Calu3 (cell line): Measurements from ENCODE around the gene BCO1. TPM values are rescaled to one million over a fixed set of nuclear protein-coding genes. Genes with fewer than 3 reads are reported as not detected.

Source experiments
- BruUV-seq: library from RNA; stranded (reverse); fragments of 400-500 nt; replicated peaks from 2 replicates; lab custom pipeline; 2021; lab: Mats Ljungman, UMichigan
- CTCF ChIA-PET: fragments of 300-600 bp; sonication (Branson Sonifier 250); formaldehyde crosslinking; loops from one replicate; lab custom pipeline; 2022; ENCODE audit warnings: antibody characterized with exemption; lab: Charles Lee
- DNase-seq: peaks from one replicate; pipeline ENCODE4 v3.0.0; 2022
- H3K27ac Mint-ChIP-seq: one replicate; pipeline ENCODE4 v1.8.0; 2022; ENCODE audit warnings: mixed read lengths; ENCODE audit not compliant: unreplicated experiment
- H3K27me3 Mint-ChIP-seq: one replicate; pipeline ENCODE4 v1.8.0; 2022; ENCODE audit warnings: mixed read lengths; ENCODE audit not compliant: unreplicated experiment
- H3K36me3 Mint-ChIP-seq: one replicate; pipeline ENCODE4 v1.8.0; 2022; ENCODE audit warnings: mild to moderate bottlenecking, moderate library complexity, mixed read lengths; ENCODE audit not compliant: insufficient read depth, unreplicated experiment
- H3K4me1 Mint-ChIP-seq: one replicate; pipeline ENCODE4 v1.8.0; 2022; ENCODE audit warnings: mild to moderate bottlenecking, low read depth, mixed read lengths; ENCODE audit not compliant: unreplicated experiment
- H3K4me3 Mint-ChIP-seq: one replicate; pipeline ENCODE4 v1.8.0; 2022; ENCODE audit warnings: mild to moderate bottlenecking, low read depth, moderate library complexity, mixed read lengths; ENCODE audit not compliant: unreplicated experiment
- H3K9me3 Mint-ChIP-seq: one replicate; pipeline ENCODE4 v1.8.0; 2022; ENCODE audit warnings: low read depth, mixed read lengths; ENCODE audit not compliant: unreplicated experiment
- intact Hi-C: fragments of 100-400 bp; cut with micrococcal nuclease; formaldehyde crosslinking; loops from one replicate; pipeline ENCODE4 v1.10.0; 2022; ENCODE audit not compliant: unreplicated experiment
- total RNA-seq: library from RNA; stranded (reverse); gene quantifications from 2 replicates; pipeline ENCODE4 v1.2.3, GENCODE V29; 2022
- TF ChIP-seq, protein P1 (sequence below): fragments of 200-600 bp; IDR thresholded peaks from one replicate; pipeline ENCODE4 v1.8.0; 2022; ENCODE audit warnings: antibody characterized with exemption; ENCODE audit not compliant: unreplicated experiment

Gene BCO1
- total RNA-seq, 1 experiment from 2014 or later, result 6.6 TPM

- Mint-ChIP-seq H3K4me1 (peaks cover under 1% of the 10 kb centered on the region), H3K27me3 (no peaks in the 10 kb centered on the region), H3K4me3 (no peak overlapping the region), H3K27ac (no peak overlapping the region), H3K36me3 (no peaks in the 10 kb centered on the region), H3K9me3 (peaks cover 3% of the 10 kb centered on the region)
- intact Hi-C loops, result loop anchor here (5.0 to 10.0 kb wide), 2 partner anchors 56 to 104 kb away; no protein-coding TSS in a partner anchor
- peak; percentile 58 for DNase-seq
- TF ChIP-seq, protein P1, sequence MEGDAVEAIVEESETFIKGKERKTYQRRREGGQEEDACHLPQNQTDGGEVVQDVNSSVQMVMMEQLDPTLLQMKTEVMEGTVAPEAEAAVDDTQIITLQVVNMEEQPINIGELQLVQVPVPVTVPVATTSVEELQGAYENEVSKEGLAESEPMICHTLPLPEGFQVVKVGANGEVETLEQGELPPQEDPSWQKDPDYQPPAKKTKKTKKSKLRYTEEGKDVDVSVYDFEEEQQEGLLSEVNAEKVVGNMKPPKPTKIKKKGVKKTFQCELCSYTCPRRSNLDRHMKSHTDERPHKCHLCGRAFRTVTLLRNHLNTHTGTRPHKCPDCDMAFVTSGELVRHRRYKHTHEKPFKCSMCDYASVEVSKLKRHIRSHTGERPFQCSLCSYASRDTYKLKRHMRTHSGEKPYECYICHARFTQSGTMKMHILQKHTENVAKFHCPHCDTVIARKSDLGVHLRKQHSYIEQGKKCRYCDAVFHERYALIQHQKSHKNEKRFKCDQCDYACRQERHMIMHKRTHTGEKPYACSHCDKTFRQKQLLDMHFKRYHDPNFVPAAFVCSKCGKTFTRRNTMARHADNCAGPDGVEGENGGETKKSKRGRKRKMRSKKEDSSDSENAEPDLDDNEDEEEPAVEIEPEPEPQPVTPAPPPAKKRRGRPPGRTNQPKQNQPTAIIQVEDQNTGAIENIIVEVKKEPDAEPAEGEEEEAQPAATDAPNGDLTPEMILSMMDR, result peak; percentile 81
- CTCF ChIA-PET, result interaction anchor here (0.6 to 1.9 kb wide), 4 partner anchors 13 to 53 kb away, joined by 3 to 6 read pairs (median 4); partner anchors contain the start of genes BCO1 and GAN
- BruUV-seq, result no TSS peak
These were observed 22.7 kb downstream of the BCO1 start for GRCh38 chr16:81261049-81261648.

GRCh38 chr16:81263470-81264220, 25.2 kb downstream of the BCO1 start:
- Mint-ChIP-seq H3K4me1 (peaks cover 13% of the 10 kb centered on the region), H3K27me3 (no peaks in the 10 kb centered on the region), H3K4me3 (no peak overlapping the region), H3K36me3 (peaks cover 4% of the 10 kb centered on the region), H3K9me3 (peaks cover 3% of the 10 kb centered on the region), H3K27ac (no peak overlapping the region)
- no peak for DNase-seq
- CTCF ChIA-PET, result interaction anchor here (0.5 to 1.0 kb wide), 6 partner anchors 9 to 458 kb away, joined by 3 to 10 read pairs (median 3); no protein-coding TSS in a partner anchor
- no TSS peak for BruUV-seq
- intact Hi-C loops, result loop anchor here (5.0 to 10.0 kb wide), 2 partner anchors 54 to 101 kb away; no protein-coding TSS in a partner anchor
- TF ChIP-seq, protein P1, result no peak

DNA sequence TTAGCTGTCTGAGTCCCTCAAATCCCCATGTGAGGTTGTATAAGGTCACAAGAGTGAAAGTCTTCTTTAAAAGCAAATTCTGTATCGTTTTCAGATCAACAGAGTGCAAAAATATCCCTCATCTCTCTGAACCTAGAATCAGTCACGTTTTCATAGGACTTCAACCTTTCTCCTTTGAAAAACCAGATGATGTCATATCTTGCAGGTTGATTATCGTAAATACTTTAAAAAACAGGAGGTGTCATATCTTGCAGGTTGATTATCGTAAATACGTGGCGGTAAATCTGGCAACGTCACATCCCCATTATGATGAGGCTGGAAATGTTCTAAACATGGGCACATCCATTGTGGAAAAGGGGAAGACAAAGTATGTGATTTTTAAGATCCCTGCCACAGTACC, 25.9 kb downstream of the BCO1 start:
- CTCF ChIA-PET, result interaction anchor here (0.6 to 1.0 kb wide), 2 partner anchors 10 to 166 kb away, joined by 3 to 4 read pairs; no protein-coding TSS in a partner anchor
- H3K4me1 Mint-ChIP-seq, result peaks cover 13% of the 10 kb centered on the region
- no TSS peak for BruUV-seq

GRCh38 chr16:81265052-81265451, 26.6 kb downstream of the BCO1 start:
- intact Hi-C loops, result loop anchor here (10.0 kb wide), 1 partner anchor 100 kb away; no protein-coding TSS in a partner anchor
- CTCF ChIA-PET, result interaction anchor here (0.7 kb wide), 1 partner anchor 412 kb away, joined by 4 read pairs; no protein-coding TSS in a partner anchor
- H3K36me3 Mint-ChIP-seq, result peaks cover 4% of the 10 kb centered on the region
- no peak for DNase-seq
- H3K27ac Mint-ChIP-seq, result no peak overlapping the region
- TF ChIP-seq, protein P1, result no peak
- peaks cover 3% of the 10 kb centered on the region for H3K9me3 Mint-ChIP-seq
- BruUV-seq, result no TSS peak
- H3K4me1 Mint-ChIP-seq, result peaks cover 13% of the 10 kb centered on the region
- no peak overlapping the region for H3K4me3 Mint-ChIP-seq
- H3K27me3 Mint-ChIP-seq, result no peaks in the 10 kb centered on the region

More for the DNA sequence above, 25.9 kb downstream of the BCO1 start:
- H3K9me3 Mint-ChIP-seq, result peaks cover 3% of the 10 kb centered on the region
- H3K27me3 Mint-ChIP-seq, result no peaks in the 10 kb centered on the region
- no peak overlapping the region for H3K27ac Mint-ChIP-seq
- TF ChIP-seq, protein P1, result no peak
- no peak overlapping the region for H3K4me3 Mint-ChIP-seq
- intact Hi-C loops, result loop anchor here (5.0 to 10.0 kb wide), 2 partner anchors 53 to 100 kb away; no protein-coding TSS in a partner anchor
- H3K36me3 Mint-ChIP-seq, result peaks cover 4% of the 10 kb centered on the region
- no peak for DNase-seq
